GM12875 (cell line): ENCODE results near the gene KCNC1.

ENCODE experiments used
- H3K4me3 ChIP-seq: one replicate; pipeline ENCODE4 v1.5.1; 2011; ENCODE audit warnings: low read depth, low read length, control low read depth
- TF ChIP-seq, protein P1 (sequence below): IDR thresholded peaks from 2 replicates; pipeline ENCODE4 v1.5.1; 2011; ENCODE audit warnings: low read depth, mild to moderate bottlenecking, control low read depth, inconsistent platforms, low read length, moderate library complexity, borderline replicate concordance; ENCODE audit not compliant: insufficient read depth

The KCNC1 gene

GRCh38 chr11:17764446-17765218 lies 30.1 kb downstream of the KCNC1 start:
- H3K4me3 ChIP-seq = no peak overlapping the region
- TF ChIP-seq, protein P1, sequence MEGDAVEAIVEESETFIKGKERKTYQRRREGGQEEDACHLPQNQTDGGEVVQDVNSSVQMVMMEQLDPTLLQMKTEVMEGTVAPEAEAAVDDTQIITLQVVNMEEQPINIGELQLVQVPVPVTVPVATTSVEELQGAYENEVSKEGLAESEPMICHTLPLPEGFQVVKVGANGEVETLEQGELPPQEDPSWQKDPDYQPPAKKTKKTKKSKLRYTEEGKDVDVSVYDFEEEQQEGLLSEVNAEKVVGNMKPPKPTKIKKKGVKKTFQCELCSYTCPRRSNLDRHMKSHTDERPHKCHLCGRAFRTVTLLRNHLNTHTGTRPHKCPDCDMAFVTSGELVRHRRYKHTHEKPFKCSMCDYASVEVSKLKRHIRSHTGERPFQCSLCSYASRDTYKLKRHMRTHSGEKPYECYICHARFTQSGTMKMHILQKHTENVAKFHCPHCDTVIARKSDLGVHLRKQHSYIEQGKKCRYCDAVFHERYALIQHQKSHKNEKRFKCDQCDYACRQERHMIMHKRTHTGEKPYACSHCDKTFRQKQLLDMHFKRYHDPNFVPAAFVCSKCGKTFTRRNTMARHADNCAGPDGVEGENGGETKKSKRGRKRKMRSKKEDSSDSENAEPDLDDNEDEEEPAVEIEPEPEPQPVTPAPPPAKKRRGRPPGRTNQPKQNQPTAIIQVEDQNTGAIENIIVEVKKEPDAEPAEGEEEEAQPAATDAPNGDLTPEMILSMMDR = no peak

DNA sequence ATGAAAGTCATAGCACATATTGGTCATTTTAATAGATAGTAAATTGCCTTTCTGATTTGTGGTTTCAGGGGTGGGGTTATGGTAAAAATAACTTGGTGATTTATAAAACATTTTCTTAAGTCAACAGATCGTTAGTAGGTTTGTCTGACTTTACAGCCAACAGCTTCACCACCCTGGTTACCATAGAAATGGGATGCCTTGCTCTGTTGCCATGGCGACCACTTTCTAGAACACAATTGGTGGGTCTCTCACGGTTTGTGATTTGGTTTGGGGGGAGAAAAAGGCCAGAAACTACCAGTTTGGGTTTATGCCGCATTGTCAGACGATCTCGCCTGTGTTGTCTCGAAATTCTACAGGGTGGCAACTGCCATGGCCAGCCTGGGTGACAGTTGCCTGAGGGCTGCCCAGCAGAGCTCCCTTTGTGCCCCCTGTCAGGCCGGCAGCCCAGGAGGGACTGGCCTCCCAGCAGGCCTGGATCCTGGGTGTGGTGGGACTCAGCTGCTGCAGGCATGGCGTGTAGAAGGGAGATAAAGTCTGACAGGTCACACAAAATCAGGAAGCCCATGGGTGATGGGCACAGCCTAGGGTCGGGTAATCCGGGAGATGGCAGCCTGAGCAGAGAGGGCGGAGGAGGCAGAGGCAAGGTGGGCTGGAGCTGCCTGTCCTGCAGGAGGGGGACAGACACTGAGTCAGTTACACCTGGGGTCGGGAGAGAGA lies 30.9 kb downstream of the KCNC1 start:
- H3K4me3 ChIP-seq = no peak overlapping the region
- TF ChIP-seq, protein P1 = no peak

DNA sequence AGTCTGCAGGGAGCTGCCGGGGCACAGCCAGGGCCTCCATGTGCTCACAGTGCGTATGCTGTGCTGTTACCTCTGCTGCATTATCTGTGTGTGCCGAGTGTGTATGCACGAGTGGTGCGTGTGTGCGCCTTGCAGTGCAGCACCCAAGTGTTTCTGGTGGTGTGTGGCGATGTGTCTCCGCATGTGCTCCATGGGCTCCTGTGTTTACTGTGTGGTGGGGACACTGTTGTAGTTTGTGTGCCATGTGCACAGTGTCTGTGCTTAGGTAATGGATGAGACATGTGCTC lies 31.4 kb downstream of the KCNC1 start:
- TF ChIP-seq, protein P1 = no peak

GRCh38 chr11:17766590-17766989 lies 32.0 kb downstream of the KCNC1 start:
- H3K4me3 ChIP-seq = no peak overlapping the region
- TF ChIP-seq, protein P1 = no peak

More for the DNA sequence above, 31.4 kb downstream of the KCNC1 start:
- no peak overlapping the region for H3K4me3 ChIP-seq

GRCh38 chr11:17767301-17767885 lies 32.8 kb downstream of the KCNC1 start:
- H3K4me3 ChIP-seq = no peak overlapping the region
- TF ChIP-seq, protein P1 = no peak

DNA sequence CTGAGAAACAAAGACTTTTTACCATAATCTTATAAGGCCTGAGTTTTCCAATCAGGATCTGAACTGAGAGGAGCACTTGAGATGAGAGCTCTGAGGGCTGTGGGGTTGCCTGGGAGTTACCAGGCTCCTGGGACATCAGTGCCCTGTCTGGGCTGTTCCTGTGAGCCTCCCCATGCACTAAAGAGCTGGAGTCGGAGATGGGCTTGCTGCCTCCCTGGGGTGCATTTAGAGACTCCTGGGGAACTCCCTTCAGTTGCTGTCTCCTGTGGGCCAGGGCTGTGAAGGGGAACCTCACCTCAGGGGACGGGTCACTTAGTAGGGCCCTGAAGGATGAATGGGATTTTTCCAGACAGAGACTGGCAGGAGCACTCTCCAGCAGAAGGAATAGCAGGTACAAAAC lies 33.3 kb downstream of the KCNC1 start:
- no peak overlapping the region for H3K4me3 ChIP-seq
- TF ChIP-seq, protein P1 = no peak
